ENCODE data around the gene MIER2.

MIER2 gene

DNA sequence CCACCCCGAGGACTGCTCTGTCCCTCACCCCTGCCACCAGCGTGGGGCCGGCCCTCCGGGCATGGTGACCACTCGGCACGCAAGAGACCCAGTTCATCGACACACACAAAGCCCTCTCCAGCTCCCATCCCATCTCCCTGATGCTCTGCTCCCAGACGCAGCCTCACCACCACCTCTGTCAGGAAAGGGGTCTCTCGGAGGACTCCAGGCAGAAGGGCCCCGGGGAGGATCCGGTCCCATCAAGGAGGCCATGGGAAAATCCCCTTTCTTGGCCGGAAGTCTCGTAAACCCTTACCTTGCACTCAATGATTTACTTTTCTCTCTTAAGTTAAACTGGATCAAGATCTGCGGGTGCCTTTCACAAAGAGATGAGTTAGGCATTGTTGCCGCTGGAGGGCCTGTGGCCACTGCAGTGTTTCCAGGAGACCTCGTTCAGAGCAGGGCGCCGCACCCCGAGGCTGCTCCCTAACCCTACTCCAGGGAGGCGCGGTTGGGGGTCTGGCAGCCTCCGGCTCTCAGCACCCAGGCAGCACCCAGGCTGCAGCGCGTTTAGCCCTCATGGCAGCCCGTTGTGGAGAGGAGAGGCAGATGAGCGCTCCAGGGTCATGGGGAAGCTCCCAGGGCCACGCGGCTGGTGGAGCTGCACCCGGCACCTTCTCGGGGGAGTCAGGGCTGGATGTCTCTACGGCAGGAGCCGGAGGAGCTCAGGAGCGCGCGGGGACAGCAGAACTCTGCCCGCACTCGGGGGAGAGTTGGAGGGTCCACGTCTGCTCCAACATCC, 33.4 kb upstream of the MIER2 start:
- DNase-seq: no peak

- DNase-seq: no peak
These were observed 31.5 kb upstream of the MIER2 start for GRCh38 chr19:376111-376470.

DNA sequence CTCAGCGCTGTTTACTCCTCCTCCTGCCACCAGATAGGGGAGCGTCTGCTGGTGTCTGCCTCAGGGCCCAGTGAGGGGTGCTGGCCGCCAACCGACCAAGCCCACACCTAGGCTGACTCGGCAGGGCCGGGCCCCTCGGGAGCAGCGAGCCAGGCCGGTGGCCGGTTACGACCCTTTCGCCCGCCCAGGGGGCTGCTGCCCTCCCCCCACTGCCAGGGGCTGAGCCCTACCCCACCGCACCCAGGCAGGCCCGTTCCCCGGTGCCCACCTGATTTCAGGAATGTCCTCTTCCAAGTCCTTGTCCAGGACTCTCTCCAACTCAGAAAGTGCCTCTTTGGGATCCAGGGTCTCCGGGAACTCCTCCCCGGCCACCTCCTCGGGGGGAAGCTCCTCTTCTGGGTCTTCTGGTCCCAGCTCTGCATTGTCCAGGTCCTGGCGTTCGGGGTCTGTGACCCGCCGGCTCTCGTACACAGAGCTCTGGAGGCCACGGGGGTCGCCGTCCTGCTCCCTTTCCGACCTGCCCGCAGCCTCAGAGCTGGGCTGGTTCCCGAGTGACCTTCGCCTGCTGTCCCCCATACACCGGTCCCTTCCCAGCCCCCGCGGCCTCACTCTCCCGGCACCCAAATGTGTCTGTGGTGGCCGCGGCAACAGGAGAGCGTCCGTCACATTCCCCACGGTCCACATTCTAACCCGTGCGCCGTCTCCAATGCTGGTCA, 31.0 kb upstream of the MIER2 start:
- no peak for DNase-seq

- no peak for DNase-seq
These were observed 30.3 kb upstream of the MIER2 start for GRCh38 chr19:374886-375235.

DNA sequence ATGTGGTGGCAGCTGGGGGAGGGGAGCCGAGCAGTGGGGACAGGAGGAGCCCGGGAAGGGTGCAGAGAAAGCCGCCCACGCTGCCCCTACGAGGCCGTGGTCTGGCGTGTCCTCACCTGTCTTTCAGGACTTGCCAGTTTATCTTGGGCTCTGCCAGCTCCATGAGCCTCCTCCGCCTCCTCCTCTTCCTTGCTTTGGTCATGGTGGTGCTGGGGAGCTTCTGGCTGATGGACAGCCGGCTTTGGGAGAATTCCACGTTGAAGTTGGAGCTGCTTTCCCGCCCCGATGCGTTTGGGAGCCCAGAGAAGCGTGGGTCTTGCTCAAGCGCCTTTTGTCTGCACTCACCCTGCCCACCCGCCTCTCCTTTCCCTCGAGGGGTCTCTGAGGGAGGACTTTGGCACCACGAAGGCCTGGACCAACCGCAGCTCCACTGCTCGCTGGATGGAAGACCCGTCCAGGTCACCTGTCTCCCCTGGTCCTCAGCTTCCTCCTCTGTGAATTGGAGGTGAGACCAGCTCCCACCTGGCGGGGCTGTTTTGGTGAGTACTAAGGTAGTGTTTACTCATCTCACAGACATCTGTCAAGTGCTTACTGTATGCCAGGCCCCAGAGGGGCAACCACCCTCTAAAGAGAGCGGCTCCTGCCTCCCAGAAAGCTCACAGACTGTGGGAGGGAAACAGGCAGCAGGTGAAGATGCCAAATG, 29.7 kb upstream of the MIER2 start:
- DNase-seq: no peak

DNA sequence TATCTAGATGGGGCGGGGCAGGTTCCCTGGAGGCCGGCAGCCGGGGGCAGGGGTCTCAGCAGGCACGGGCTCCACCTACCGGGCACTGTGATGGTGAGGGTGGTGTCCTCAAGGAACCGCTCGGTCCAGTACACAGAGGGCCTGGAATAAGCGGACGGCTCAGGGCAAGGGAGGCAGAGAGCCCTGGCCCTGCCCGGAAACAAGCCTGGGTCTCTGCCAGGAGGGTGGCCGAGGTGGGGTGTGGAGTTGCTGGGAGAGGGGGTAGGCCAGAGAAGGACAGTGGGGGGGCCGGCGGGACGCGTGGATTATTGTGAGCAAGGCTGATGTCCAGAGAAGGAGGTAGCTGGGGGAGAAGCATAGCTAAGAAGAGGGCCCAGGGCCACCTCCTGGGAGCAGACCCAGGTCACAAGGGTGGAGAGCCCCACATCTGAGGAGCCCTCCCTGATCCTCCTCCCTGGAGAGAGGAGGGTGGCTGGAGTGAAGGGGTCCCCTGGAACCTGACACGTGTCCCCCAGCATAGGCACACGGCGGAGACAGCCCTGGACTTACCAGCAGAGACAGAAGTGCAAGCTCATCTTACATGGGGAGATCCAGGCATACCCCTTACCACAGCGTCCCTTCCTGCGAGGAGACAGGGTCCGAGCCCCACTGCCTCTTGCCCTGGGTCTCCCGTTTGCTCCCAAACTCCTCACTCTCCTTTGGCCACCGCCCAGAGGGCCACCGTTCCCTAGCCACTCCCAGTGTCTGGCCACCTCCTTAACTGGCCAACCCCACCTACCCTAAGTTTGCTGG, 29.0 kb upstream of the MIER2 start:
- no peak for DNase-seq

GRCh38 chr19:372306-372890, 27.8 kb upstream of the MIER2 start:
- DNase-seq: no peak

DNA sequence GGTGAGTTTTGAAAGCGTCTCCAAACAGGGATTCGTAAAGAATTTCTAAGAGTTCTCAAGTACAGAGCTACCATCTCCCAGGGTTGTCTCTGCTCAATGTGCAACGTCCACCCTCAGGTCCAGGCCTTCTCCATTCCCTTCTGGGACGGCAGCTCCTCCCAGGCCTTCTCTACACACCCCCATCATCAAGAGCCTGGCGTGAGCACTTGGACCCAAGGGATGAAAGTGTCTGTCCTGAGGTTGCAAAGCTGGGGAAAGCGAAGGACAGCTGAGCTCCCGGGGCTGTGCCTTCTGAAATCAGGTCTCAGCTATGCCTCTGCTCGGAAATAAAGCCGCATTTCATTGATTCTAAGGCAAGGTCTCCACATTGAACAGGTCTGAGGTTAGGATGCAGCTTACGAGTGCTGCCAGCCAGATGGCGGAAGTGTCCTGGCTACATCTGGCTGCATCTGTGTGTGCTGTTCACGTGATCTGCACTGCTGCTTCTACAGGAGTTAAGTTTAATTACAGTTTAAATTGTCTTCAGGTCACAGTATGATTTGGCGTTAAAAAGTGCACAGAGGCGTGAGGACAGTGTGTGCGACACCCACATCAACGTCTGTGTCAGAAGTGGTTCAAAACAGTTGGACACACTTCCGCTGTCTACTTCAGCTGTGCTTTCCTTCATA, 27.0 kb upstream of the MIER2 start:
- no peak for DNase-seq

DNA sequence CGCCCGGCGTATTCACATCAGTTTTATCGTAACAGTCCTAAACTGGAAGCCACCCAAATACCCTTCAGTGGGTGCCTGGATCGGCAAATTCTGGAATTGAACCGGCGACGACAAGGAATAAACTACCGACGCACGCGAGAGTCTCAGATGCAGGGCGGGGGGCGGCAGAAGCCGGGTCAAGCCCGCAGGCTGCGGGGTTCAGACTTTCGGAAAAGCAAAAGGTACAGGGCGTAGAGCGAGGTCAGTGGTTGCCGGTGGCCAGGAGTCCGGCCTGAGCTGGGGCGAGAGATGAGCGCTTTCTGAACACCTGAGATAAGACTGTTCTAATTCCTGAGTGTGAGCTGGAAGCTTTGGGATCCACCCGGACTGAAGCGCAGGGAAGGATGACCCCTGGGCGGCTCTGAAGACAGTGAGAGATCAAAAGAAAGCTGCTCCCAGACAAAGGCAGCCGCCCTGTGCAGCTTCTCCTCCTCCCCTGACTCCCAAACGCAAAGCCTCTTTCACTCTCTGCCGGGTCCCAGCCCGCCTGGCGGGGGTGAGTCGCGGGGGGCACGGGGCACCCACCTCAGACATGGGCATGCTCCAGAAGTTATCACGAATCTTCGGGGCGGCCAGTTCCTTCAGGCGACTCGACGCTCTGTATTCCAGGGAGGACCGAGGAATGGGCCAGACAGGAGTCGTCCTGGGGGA, 26.2 kb upstream of the MIER2 start:
- DNase-seq: no peak

DNA sequence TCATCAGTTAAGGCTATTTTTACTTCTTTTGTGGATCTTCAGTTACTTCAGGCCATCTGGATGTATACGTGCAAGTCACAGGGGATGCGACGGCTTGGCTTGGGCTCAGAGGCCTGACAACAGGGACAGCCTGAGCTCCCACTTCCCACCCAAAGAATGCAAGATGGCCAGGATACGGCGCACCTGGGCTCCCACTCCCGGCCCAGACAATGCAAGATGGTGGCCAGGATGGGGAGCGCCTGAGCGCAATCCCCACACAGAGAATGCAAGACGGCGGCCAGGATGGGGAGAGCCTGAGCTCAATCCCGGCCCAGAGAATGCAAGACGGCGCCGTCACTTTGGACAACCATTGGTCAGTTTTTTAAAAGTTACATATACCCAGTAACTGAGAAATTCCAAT, 25.3 kb upstream of the MIER2 start:
- no peak for DNase-seq

GRCh38 chr19:369256-369655, 24.7 kb upstream of the MIER2 start:
- DNase-seq: no peak

GRCh38 chr19:368630-369024, 24.0 kb upstream of the MIER2 start:
- DNase-seq: no peak

DNA sequence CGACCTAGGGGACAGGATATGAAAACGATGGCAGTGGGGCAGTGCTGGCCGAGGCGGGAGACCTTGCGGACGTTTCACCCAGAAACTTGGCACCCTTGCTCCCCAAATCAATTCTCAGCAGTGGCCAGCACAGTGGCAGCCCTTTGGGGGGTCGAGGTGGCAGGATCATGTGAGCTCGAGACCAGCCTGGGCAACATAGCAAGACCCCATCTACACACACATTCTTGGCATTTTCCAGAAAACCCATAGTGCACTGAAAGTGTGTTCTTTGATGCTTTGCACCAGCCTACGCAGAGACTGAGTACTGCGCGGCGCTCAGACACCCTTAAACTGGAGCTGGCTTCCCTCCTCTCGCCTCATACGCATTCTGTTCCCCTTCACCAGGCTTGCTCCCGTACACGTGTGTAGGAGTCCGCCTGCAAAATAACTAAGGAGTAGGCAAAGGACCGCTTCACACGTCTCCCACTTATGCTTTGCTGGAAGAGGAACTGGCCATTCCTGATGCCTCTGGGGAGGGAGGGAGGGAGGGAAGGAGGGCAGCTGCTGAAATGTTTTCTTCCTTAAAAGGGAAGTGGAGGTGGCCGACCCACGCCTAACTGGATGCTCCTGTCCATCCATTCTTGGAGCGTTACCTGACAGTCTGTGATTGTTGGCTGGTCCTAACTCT, 23.5 kb upstream of the MIER2 start:
- no peak for DNase-seq

GRCh38 chr19:367561-367960, 23.0 kb upstream of the MIER2 start:
- no peak for DNase-seq

- no peak for DNase-seq
These were observed 22.4 kb upstream of the MIER2 start for GRCh38 chr19:366951-367350.

- DNase-seq: no peak
These were observed 21.7 kb upstream of the MIER2 start for GRCh38 chr19:366205-366783.

DNA sequence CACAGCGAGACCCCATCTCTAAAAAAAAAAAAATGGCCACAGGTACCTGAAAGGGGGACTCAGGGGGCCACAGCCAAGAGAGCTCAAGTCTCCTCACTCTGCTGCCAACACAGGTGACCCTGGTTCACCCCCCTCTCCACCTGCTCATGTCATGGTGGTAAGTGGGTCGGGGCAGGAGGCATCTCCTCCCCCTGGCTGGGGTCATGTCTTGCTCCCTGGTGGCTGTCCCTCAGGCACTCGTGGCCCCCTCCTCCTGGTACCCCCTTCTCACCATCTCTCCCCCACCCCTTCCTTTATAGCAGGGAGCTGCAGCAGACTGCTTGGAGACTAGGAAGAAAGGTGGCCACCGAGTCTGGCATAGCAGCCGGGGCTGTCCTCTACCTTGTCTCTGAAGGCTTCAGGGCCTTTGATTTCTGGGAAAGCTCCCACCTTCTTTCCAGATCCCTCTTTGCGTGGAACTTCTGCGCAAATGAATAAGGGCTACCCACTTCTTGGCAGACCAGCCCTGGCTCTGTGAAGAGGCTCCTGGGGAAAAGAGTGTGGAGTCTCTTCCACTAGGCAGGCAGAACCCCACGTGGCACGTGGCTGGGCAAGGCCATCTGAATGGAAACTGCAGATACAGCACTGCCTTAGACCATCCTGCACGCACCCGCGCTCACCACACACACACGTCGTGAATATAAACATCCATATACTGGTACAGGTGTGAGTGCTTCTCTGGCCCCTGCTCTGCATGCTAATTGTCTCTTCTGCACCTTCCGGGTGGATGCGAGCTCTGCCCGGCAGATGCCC, 20.1 kb upstream of the MIER2 start:
- no peak for DNase-seq

DNA sequence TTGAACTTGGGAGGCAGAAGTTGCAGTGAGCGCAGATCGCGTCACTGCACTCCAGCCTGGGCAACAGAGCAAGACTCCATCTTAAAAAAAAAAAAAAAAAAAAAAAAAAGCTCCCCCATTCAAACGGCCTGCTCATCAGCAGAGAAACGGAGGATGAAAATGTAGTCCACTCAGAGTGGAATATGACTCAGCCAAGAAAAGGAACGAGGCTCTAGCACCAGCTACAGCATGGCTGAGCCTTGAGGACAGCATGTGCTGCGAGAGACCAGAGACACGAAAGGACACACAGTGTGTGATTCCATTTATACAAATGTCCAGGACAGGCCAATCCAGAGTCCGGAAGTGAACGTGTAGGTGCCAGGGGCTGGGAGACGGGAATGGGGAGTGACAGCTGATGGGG, 18.1 kb upstream of the MIER2 start:
- no peak for DNase-seq

GRCh38 chr19:362154-362553, 17.6 kb upstream of the MIER2 start:
- no peak for DNase-seq

GRCh38 chr19:359653-359925, 15.0 kb upstream of the MIER2 start:
- DNase-seq: no peak

Measured in SHP77 treated with DMSO at 0.1 percent for 48 hours (cell line).